AG10803 (cell line): ENCODE measurements around the gene GALNT17.

ENCODE experiments used
- DNase-seq: peaks from one replicate; pipeline ENCODE4 v3.0.0; 2010; ENCODE audit warnings: low read depth
- H3K4me3 ChIP-seq: 2 replicates; pipeline ENCODE4 v1.5.1; 2011; ENCODE audit warnings: mild to moderate bottlenecking, low read length, control low read depth
- TF ChIP-seq, protein P1 (sequence below): conservative IDR thresholded peaks from 2 replicates; pipeline ENCODE4 v1.5.1; 2011; ENCODE audit warnings: mild to moderate bottlenecking, low read length, control low read depth, inconsistent platforms

The GALNT17 gene

DNA sequence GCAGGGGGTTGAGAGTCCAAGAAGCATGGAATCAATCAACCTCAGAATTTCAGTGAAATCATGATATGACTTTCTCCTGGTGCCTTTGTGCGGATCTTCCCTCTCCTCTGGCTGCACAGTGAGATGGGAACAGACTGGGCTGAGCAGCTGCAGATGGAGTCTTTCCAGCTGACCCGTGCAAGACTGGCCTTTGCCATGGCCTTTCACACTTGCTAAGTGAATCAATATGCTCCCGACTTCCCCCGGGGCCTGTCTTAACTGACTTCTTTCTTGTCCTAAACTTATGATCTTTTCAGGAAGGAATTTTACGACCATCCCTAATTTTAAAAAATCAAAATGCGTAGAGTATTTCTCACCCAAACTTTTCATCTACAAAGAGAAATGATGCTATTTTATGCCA is 469.9 kb downstream of the GALNT17 start:
- DNase-seq: no peak
- TF ChIP-seq, protein P1, sequence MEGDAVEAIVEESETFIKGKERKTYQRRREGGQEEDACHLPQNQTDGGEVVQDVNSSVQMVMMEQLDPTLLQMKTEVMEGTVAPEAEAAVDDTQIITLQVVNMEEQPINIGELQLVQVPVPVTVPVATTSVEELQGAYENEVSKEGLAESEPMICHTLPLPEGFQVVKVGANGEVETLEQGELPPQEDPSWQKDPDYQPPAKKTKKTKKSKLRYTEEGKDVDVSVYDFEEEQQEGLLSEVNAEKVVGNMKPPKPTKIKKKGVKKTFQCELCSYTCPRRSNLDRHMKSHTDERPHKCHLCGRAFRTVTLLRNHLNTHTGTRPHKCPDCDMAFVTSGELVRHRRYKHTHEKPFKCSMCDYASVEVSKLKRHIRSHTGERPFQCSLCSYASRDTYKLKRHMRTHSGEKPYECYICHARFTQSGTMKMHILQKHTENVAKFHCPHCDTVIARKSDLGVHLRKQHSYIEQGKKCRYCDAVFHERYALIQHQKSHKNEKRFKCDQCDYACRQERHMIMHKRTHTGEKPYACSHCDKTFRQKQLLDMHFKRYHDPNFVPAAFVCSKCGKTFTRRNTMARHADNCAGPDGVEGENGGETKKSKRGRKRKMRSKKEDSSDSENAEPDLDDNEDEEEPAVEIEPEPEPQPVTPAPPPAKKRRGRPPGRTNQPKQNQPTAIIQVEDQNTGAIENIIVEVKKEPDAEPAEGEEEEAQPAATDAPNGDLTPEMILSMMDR: no peak
- H3K4me3 ChIP-seq: no peak overlapping the region

DNA sequence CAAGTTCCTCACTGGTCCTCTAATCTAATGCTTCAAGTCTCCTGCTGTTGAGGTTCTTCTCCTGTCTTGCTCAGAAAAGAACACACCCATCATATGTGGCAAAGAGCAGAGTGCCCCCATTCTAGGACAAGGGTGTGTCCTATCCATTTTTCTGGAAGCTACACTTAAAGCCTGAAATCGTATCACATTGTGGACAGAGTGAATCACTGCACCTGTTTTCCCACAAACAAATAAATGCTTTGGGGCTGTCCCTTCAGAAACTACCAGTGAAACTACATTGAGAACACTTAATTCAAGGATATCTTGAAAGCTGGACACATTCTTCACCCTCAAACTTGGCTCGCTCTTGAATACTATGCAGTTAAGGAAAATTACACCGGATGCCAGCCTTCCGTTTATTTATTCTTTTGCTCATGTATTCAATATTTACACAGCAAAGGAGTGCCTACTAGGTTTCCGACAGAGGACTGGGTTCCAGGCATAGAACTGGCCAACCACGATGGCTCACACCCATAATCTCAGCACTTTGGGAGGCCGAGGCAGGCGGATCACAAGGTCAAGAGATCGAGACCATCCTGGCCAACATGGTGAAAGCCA is 473.0 kb downstream of the GALNT17 start:
- no peak overlapping the region for H3K4me3 ChIP-seq
- TF ChIP-seq, protein P1: no peak
- DNase-seq: no peak

DNA sequence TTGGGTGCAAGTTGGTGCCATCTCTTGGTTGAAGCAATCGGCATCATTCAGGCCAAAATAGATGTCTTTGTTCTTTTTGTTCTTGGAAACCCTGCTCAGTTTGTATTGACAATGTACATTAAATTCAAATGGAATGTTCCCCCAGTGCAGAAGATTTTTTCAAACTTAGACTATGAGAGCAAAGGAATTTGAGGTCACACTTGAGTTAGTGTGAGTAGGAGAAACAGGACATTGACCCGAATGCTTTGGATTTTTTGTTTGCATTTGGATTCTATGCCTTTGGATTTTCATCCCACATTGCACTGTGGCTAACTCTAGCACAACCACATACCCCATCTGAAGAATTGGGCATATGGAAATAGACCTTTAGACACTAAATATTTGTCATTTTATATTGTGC is 480.0 kb downstream of the GALNT17 start:
- H3K4me3 ChIP-seq: no peak overlapping the region
- TF ChIP-seq, protein P1: no peak
- peak; percentile 53 for DNase-seq

DNA sequence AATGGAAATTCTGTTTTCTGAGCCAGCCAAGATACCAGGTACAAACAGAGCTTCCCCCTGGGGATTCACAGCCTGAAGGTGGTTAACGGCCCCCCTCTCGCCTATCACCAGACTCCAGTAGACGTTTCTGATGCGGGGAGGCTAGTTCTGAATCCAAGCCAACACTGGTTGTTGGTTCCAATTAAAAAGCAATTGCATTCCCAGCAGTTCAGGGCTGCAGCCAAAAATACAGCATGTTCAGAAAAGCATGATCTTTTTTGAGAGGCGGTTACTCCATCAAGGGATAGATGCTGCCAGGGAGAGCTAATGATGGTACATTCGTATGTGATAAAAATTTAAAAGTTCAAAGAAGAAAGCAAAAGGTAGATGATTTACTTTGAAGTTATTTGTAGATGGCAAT is 481.0 kb downstream of the GALNT17 start:
- TF ChIP-seq, protein P1: no peak
- H3K4me3 ChIP-seq: no peak overlapping the region
- DNase-seq: peak; percentile 71

DNA sequence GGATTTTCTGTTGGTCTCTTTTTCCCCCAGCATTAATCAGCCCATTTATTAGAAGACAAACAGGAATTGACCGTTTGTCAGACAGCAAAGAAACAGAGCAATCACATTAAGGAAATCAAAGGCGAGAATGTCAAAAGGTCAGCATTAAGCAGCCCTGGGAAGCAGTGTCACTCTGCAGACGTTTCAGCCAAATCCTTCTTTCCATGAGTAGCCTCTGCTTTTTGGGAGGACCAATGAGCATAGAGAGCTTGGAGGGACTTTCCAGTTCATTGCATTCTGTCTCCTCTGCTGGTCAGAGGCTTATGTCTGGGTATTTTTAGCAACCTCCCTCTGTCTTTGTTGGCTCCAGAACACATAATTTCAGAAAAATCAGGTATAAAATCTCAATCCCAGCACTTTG is 481.4 kb downstream of the GALNT17 start:
- peak; percentile 35 for DNase-seq
- TF ChIP-seq, protein P1: no peak
- no peak overlapping the region for H3K4me3 ChIP-seq

DNA sequence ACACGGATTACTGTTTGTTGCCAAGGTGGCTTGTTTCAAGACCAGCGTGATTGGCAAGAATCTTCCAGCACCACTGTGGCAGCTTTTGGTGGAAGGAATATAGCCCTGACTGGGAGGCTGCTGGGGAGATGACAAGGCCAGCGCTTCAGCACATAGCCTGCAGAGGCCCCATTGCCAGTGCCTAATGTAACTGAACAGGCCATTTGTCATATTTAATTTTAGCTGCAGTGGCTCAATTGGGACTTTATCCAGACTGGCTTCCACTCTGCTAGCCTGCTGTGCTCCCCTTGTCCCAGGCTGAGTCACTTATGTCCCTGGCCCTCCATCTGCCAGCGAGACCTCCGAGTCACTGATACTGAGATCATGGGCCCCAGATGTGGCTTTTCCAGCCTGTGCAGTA is 483.1 kb downstream of the GALNT17 start:
- TF ChIP-seq, protein P1: no peak
- H3K4me3 ChIP-seq: no peak overlapping the region
- DNase-seq: no peak

DNA sequence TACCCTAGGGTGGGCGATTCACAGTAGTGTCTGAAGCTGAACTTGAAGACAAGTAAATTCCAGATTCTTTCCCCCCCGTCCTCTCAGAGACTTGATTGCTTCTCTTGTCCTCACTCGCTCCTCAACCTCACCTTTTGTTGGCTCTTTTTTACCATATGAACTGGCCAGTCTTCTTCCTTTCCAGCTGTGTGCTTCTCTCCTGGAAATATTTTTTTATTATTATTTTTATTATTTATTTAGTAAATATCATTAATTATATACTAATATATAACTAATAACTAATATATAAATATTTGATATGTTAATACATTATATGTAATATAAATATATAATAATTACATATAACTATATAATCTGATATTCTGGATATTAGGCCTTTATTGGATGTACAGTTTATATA is 484.3 kb downstream of the GALNT17 start:
- TF ChIP-seq, protein P1: no peak
- no peak for DNase-seq
- H3K4me3 ChIP-seq: no peak overlapping the region
